GM21786 (cell line): ENCODE measurements around the gene TGFBR3L.
"Not testable (repeated sequence)": the region's sequence is repeated elsewhere in the genome, so short reads cannot be mapped to it uniquely, and the experiment has no call there.

ENCODE experiments used
- ATAC-seq: cut with Tn5 transposase; IDR thresholded peaks from one replicate; pipeline ENCODE4 v1.9.1; 2021; ENCODE audit not compliant: unreplicated experiment

The TGFBR3L gene

GRCh38 chr19:7947939-7948338 lies 33.3 kb downstream of the TGFBR3L start:
- no peak for ATAC-seq

GRCh38 chr19:7953060-7953459 lies 38.4 kb downstream of the TGFBR3L start:
- ATAC-seq = no peak

- ATAC-seq = no peak
Measured at GRCh38 chr19:7953576-7953975, 38.9 kb downstream of the TGFBR3L start.

- no peak for ATAC-seq
Measured at GRCh38 chr19:7955696-7956095, 41.1 kb downstream of the TGFBR3L start.

- ATAC-seq = no peak
Measured at GRCh38 chr19:7959211-7959610, 44.6 kb downstream of the TGFBR3L start.

- not testable (repeated sequence) for ATAC-seq
Measured at GRCh38 chr19:7961082-7961481, 46.5 kb downstream of the TGFBR3L start.

- no peak for ATAC-seq
Measured at GRCh38 chr19:7961920-7962626, 47.4 kb downstream of the TGFBR3L start.

- no peak for ATAC-seq
Measured at GRCh38 chr19:7962644-7963268, 48.1 kb downstream of the TGFBR3L start.

- ATAC-seq = no peak
Measured at GRCh38 chr19:7963566-7963965, 48.9 kb downstream of the TGFBR3L start.

GRCh38 chr19:7965259-7965841 lies 50.7 kb downstream of the TGFBR3L start:
- ATAC-seq = no peak

- no peak for ATAC-seq
Measured at GRCh38 chr19:7965921-7966665, 51.5 kb downstream of the TGFBR3L start.

- no peak for ATAC-seq
Measured at GRCh38 chr19:7968008-7968795, 53.6 kb downstream of the TGFBR3L start.
